HG03159 (cell line): ENCODE data around the gene MRPL43.
"Not testable (repeated sequence)": the region's sequence is repeated elsewhere in the genome, so short reads cannot be mapped to it uniquely, and the experiment has no call there.

Experiments used
- ATAC-seq: cut with Tn5 transposase; IDR thresholded peaks from one replicate; pipeline ENCODE4 v1.9.1; 2021; ENCODE audit warnings: mild to moderate bottlenecking, moderate library complexity; ENCODE audit not compliant: unreplicated experiment

MRPL43 gene

DNA sequence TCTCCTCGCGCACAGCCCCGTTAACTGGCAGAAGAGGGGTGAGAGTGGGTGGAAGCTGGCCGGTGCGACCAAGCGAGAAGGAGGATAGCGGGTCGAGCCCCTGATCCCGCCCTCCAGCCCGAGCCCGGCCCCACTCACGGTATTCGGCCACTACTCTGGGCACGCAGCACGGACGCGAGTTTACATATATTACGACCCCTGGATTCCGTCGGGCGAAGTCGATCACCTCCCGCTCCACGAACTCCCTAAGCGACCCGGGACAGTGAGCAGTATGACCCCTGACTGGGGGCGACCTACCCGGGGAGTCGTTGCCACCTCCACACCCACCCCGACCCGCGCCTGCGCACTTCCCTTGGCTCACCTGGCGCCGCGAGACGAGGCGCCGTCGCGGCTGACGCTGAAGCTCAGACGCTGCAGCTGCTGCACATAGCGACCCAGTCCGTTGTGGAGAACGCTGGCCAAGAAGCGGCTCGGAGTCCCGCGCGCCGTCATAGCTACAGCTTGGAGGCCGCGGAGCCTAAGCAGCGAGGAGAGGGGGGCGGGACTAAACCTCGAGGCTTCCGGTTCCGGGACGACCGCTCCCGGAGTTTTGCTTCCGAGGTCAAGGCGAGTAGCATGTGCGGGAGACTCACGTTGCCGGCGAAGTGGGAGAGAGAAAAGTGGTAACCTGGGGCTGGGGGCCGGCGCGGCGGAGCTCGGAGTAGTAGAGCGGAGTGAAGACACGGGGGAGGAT lies at the start of gene MRPL43, which contains the start of gene TWNK:
Gene MRPL43 (minus strand): TSS at position 546 of the 733 bp plus-strand sequence. CDS start 54 bp downstream, at position 492.
Gene TWNK (plus strand): TSS at position 592 of the 733 bp plus-strand sequence. CDS start 668 bp downstream, outside the sequence.
- ATAC-seq: peak; percentile 78

DNA sequence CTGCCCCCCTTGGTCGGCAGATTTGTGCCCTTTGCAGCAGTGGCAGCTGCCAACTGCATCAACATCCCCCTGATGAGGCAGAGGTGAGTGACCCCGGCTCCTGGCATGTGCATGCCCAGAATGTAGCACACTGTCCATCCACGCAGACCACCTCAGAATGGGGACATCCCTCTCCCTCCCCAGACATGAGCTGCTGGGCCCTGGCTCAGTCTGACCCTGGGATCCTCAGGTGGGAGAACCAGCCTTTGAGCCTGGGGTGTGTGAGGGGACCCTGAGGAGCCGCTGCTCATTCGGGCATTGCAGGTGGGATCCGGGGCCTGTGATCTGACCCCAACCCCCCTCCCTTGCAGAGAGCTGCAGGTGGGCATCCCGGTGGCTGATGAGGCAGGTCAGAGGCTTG lies 49.4 kb upstream of the MRPL43 start:
- ATAC-seq: no peak

- no peak for ATAC-seq
Observed at GRCh38 chr10:101035916-101036702, 48.8 kb upstream of the MRPL43 start.

DNA sequence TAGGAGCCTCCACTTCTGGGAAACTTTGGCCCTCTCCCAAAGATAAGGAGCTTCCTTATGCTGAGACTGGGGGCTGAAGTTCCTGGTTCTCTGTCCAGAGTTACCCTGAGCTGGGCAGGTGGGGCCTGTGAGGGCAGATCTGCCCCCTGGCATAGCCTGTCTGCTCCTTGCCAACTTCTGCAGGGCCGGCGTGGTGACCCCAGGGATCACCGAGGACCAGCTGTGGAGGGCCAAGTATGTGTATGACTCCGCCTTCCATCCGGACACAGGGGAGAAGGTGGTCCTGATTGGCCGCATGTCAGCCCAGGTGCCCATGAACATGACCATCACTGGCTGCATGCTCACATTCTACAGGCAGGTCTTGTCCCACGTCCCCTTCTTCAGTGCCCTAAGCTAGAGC lies 48.0 kb upstream of the MRPL43 start:
- no peak for ATAC-seq

DNA sequence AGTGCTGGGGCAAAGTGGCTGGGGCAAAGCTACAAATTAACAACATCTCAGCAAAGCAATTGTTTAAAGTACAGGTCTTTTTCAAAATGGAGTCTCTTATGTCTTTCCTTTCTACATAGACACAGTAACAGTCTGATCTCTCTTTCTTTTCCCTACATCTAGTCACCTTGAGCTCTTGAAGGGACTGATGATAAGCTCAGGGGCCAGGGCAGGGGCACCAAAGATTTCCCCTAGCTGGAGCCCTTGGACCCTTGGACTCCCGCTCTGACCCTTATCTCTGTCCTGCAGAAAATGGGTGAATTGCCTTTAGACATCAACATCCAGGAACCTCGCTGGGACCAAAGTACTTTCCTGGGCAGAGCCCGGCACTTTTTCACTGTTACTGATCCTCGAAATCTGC lies 47.1 kb upstream of the MRPL43 start:
- ATAC-seq: not testable (repeated sequence)

GRCh38 chr10:101033276-101033675 lies 46.0 kb upstream of the MRPL43 start:
- no peak for ATAC-seq

DNA sequence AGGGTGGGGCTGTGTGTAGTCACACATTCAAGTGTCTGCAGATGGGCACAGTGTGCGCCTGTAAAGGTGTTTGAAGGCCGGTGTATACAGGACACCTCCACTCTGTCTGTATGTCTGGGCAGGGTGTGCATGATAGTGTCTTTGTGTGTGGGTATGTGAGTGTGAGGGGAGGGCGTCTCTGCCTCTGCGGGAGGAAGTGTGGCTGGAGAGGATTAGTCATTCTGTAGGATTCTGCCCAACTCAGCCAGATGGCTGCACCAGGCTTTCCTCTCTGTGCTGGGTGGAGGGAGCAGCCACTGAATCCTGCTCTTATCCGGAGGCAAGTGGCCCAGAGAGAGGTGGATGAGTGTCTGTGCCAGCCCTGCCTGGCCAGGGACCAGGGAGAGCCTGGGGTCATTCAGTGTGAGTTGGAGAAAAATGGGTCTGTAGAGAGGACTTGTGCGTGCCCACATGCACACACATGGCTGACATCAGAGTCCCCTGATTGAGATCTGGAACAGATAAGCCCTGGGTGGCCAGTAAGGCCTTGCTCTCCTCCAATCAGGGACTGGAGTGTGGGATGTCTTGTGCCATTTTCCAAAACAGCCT lies 45.4 kb upstream of the MRPL43 start:
- ATAC-seq: no peak

GRCh38 chr10:101031796-101032636 lies 44.7 kb upstream of the MRPL43 start:
- no peak for ATAC-seq

DNA sequence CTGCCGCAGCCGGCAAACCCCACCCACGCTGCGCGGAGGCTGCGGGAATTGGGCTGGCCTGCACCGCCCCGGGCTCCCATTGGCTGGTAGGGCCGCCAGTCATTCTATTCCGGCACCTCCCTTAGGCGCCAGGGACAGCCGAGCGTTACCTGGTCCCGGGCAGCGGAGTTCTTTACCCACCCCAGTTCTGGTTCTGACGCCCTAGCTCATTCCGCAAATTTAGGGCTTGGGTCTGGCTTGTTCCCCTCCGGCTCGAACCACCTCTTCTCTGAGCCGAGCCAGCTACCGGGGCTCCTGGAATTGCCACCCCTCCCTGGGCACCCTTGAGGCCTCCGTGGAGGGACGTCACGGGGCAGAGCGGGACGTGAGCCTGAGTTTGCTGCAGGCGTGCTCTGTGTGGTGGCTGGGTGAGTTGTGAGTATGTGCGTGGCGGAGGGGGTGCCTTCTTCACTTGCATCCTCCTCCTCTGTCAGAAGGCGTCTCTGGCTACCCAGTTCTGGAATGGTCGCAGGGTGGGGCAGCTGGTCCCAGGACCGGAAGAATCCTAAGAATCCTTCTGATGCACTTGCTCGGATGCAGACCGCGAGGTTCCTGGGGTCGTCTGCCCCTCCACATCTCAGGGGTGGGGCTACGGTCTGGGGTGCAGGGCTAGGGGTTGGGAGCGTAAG lies 44.0 kb upstream of the MRPL43 start, which contains the start of the genes PDZD7 and SFXN3:
Gene PDZD7 (minus strand): TSS at position 2 of the 668 bp plus-strand sequence. CDS start 910 bp downstream, outside the sequence.
Gene SFXN3 (plus strand): TSS at position 107 of the 668 bp plus-strand sequence. CDS start 3,461 bp downstream, outside the sequence.
- peak; percentile 92 for ATAC-seq

- ATAC-seq: no peak
Observed at GRCh38 chr10:101030496-101031127, 43.3 kb upstream of the MRPL43 start.

GRCh38 chr10:101029520-101030295 lies 42.4 kb upstream of the MRPL43 start:
- no peak for ATAC-seq

DNA sequence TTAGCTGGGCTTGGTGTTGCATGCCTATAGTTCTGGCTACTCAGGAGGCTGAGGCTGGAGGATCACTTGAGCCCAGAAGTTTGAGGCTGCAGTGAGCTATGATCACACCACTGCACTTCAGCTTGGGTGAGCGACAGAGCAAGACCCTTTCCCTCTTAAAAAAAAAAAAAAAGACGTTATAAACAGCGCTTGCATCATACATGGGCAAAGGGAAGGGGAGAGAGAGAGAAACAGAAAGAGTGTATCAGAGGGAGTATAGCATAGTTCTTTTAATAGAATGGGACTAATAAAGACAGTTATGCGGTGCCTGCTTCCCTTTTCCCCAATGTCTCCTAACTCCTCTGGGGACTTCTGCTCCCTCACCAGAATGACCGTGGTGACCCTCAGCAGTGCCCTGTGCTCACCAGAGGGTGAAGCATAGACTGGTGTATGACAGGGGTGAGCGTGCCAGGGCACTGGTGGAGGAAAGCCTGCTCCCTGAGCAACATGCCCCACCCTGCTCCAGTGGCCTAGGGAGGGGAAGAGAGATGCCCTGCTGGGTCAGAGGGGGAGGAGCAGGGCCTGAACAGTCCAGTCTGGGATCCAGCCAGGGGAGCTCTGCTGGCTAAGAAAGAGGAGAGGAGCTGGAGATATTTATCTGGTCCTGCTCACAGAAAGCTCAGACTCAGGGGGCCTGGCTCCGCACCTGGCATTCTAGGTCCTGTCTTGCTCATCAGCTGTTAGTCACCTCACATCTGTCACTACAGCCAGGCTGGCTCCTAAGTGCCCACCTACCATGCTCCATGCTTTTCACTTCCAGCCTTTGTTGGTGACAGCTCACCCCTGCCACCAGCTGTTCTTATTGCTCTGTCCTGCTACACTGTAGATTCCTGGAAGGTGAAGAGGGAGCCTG lies 41.4 kb upstream of the MRPL43 start:
- no peak for ATAC-seq

GRCh38 chr10:101027106-101027720 lies 39.9 kb upstream of the MRPL43 start:
- no peak for ATAC-seq

GRCh38 chr10:101022967-101023705 lies 35.8 kb upstream of the MRPL43 start:
- ATAC-seq: no peak

DNA sequence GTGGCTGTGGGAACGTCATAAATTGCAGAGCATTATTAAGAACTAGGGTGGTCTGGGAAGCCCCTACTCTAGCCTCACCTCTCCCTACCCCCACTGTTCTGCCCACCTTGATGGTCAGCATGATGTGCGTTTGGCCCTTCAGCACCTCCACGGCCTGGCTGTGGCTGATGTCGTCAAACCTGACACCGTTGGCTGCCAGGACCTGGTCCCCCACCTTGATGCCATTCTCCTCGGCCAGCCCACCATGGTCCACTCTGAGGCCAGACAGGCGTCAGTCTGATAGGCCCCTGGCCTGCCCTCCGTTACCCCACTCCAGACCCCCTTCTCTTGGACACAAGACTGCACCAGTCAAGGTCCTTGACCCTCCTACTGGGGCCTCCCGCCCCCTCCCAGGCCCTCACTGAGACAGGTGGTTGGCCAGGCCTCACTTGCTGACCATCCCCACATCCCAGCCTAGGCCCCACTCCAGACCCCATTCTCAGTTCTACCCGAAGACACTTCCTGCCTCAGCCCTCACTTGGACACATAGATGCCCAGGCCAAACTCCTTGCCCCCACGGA lies 34.5 kb upstream of the MRPL43 start:
- ATAC-seq: no peak

DNA sequence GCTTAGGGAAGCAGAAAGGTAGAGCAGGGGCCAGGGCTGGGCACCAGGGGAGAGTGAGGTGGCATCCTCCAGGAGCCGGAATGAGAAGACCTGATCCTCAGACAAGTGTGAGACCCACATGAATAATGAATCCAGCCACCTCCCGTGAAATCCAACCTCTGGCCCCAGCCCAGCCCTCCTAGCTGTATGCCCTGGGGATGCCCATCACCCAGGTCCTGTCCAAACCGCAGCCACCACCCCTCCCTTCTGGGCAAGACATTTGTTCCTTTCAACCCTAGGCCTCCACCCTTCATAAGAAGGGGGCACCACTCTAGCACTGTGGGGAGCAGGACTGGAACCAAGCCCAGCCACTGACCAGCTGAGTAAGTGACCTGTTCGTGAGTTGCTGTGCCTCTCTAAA lies 33.9 kb upstream of the MRPL43 start:
- ATAC-seq: no peak
